Natural killer cell (primary cell): Measurements from ENCODE around the gene APIP. TPM values are rescaled to one million over a fixed set of nuclear protein-coding genes. Genes with fewer than 3 reads are reported as not detected.

Source experiments
- ATAC-seq, 3 donors: fragments of 150-1000 bp in 2 of 3; fragments of 200-7000 bp in 1 of 3; cut with Tn5 transposase; 1 replicate in 1 of 3; 2 replicates in 2 of 3; pipeline ENCODE4 v1.10.0; 2021; ENCODE audit warnings: mild to moderate bottlenecking in 2 of 3, moderate library complexity in 2 of 3
- DNase-seq, 2 donors: peaks; one replicate each; pipeline versions ENCODE4 v3.0.0 to v3.0.0-alpha.2; 2013 to 2021; ENCODE audit warnings: mixed read lengths in 1 of 2
- H3K27ac ChIP-seq: one replicate; pipeline ENCODE4 v1.5.1; 2013; ENCODE audit warnings: mild to moderate bottlenecking, low read length
- H3K27me3 ChIP-seq: one replicate; pipeline ENCODE4 v1.6.1; 2013; ENCODE audit warnings: low read length; ENCODE audit not compliant: control insufficient read depth, insufficient read depth
- H3K36me3 ChIP-seq: one replicate; pipeline ENCODE4 v1.6.1; 2013; ENCODE audit warnings: low read length; ENCODE audit not compliant: control insufficient read depth, insufficient read depth
- H3K4me1 ChIP-seq: one replicate; pipeline ENCODE4 v1.6.1; 2013; ENCODE audit warnings: low read length; ENCODE audit not compliant: control insufficient read depth, insufficient read depth
- H3K4me3 ChIP-seq: one replicate; pipeline ENCODE4 v1.5.1; 2013; ENCODE audit warnings: low read length
- H3K9me3 ChIP-seq: one replicate; pipeline ENCODE4 v1.6.1; 2013; ENCODE audit warnings: low read length; ENCODE audit not compliant: control insufficient read depth, insufficient read depth
- H3K27ac Mint-ChIP-seq, 2 donors: one replicate each; pipeline ENCODE4 v1.8.0; 2022; ENCODE audit warnings: mild to moderate bottlenecking in 2 of 2, mixed read lengths in 2 of 2, moderate library complexity in 1 of 2
- H3K27me3 Mint-ChIP-seq, 2 donors: one replicate each; pipeline ENCODE4 v1.8.0; 2022; ENCODE audit warnings: low read depth in 2 of 2, mixed read lengths in 2 of 2
- H3K36me3 Mint-ChIP-seq: one replicate; pipeline ENCODE4 v1.8.0; 2022; ENCODE audit warnings: mixed read lengths
- H3K4me1 Mint-ChIP-seq, 2 donors: one replicate each; pipeline ENCODE4 v1.8.0; 2022; ENCODE audit warnings: mixed read lengths in 2 of 2
- H3K4me3 Mint-ChIP-seq: one replicate; pipeline ENCODE4 v1.8.0; 2022; ENCODE audit warnings: mild to moderate bottlenecking, moderate library complexity, mixed read lengths
- H3K9me3 Mint-ChIP-seq, 2 donors: one replicate each; pipeline ENCODE4 v1.8.0; 2022; ENCODE audit warnings: mixed read lengths in 2 of 2
- CTCF ChIP-seq: fragments of 200-600 bp; IDR thresholded peaks from one replicate; pipeline ENCODE4 v1.8.0; 2022; ENCODE audit warnings: antibody characterized with exemption
- WGBS: methylation state at CpG from one replicate; pipeline ENCODE4 v1.1.7; 2013; ENCODE audit warnings: missing lambda C conversion rate; ENCODE audit not compliant: insufficient coverage; 5-methylcytosine and 5-hydroxymethylcytosine counted together
- intact Hi-C: fragments of 100-400 bp; cut with micrococcal nuclease; formaldehyde crosslinking; loops from one replicate; pipeline ENCODE4 v1.14.2; 2022
- total RNA-seq, 4 donors: library from RNA; stranded (reverse); fragments of 120-200 nt in 1 of 4; gene quantifications; one replicate each; pipeline versions ENCODE4 v1.2.3 to v1.2.4, GENCODE V29; 2013 to 2022

The APIP gene
- total RNA-seq, 3 donors from 2014 or later (not counting 1 experiment from before 2014, with no cell fraction given) = 6.6 to 9.4 (median 8.1) TPM

DNA sequence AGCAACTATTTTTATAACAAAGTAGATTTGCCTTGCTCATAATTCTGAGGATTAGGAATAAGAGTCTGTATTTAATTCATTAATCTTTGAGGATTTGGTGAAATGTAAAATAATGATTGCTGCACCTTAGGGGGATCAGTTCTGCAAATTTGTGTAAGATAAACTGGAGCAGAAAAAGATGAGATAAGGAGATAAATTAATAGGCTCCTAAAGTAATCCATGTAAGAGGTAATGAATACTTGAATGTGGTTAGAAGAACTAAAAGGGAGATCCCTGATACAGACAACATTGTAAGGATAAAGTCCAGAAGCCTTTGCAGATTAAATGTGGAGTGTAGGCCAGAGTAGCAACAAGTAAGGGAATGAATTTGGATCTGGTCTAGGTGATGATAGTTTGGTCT lies 45.9 kb upstream of the APIP start:
- no peaks in the 10 kb centered on the region for H3K4me1 ChIP-seq
- H3K9me3 ChIP-seq = no peaks in the 10 kb centered on the region
- intact Hi-C loops = no loop called here
- no peak overlapping the region for H3K27ac ChIP-seq
- DNase-seq (no peak), ATAC-seq (no peak)
- H3K27me3 Mint-ChIP-seq = no peaks in the 10 kb centered on the region
- no peak overlapping the region for H3K27ac Mint-ChIP-seq
- no peak overlapping the region for H3K4me3 ChIP-seq
- H3K4me1 Mint-ChIP-seq = no peaks in the 10 kb centered on the region
- H3K9me3 Mint-ChIP-seq = no peaks in the 10 kb centered on the region
- H3K4me3 Mint-ChIP-seq = no peak overlapping the region
- H3K27me3 ChIP-seq = no peaks in the 10 kb centered on the region
- H3K36me3 Mint-ChIP-seq = no peaks in the 10 kb centered on the region
- H3K36me3 ChIP-seq = peaks cover 35% of the 10 kb centered on the region
- TF ChIP-seq CTCF = no peak

DNA sequence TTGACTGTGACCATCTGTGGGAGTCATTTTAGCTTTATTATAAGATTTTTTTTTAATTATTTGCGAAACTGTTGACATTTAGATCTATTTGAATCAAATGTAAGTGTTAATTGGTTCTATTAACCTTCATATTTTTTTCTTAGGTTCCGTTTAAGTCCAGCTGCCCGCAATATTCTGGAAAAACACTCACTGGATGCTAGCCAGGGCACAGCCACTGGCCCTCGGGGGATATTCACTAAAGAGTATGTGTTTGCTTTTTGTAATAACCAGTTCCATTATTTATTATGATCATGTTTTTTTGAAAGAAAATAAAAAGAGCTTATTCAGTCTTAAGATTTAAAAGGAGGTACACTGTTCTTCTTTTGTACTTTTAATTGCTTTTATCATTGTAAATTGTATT lies 44.1 kb upstream of the APIP start:
- no peaks in the 10 kb centered on the region for H3K27me3 ChIP-seq
- no peaks in the 10 kb centered on the region for H3K9me3 ChIP-seq
- no peaks in the 10 kb centered on the region for H3K4me1 ChIP-seq
- DNase-seq = no peak
- H3K27ac ChIP-seq = no peak overlapping the region
- intact Hi-C loops = no loop called here
- H3K9me3 Mint-ChIP-seq = no peaks in the 10 kb centered on the region
- no peak overlapping the region for H3K27ac Mint-ChIP-seq
- TF ChIP-seq CTCF = no peak
- WGBS = no CpG with 5 or more reads among the region's 4 CpGs
- peaks cover 30% of the 10 kb centered on the region for H3K36me3 ChIP-seq
- no peaks in the 10 kb centered on the region for H3K4me1 Mint-ChIP-seq
- H3K36me3 Mint-ChIP-seq = no peaks in the 10 kb centered on the region
- no peak overlapping the region for H3K4me3 ChIP-seq
- H3K27me3 Mint-ChIP-seq = no peaks in the 10 kb centered on the region
- ATAC-seq = no peak
- H3K4me3 Mint-ChIP-seq = no peak overlapping the region

DNA sequence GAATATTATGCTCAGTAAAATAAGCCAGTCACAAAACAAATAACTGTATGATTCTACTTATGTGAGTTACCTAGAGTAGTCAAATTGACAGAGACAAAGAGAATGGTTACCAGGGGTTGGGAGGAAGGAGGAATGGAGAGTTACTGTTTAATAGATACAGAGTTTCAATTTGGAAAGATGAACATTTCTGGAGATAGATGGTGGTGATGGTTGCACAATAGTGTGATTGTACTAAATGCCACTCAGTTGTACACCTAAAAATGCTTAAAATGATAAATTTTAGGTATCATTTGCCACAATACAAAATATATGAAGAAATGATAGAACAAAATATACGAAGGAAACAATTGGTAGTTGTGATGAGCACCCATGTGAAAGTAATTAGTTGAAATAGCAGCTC lies 43.6 kb upstream of the APIP start:
- no peaks in the 10 kb centered on the region for H3K4me1 ChIP-seq
- H3K9me3 ChIP-seq = no peaks in the 10 kb centered on the region
- no peak for TF ChIP-seq CTCF
- no peak overlapping the region for H3K4me3 ChIP-seq
- H3K27ac ChIP-seq = no peak overlapping the region
- no peak overlapping the region for H3K27ac Mint-ChIP-seq
- no peak overlapping the region for H3K4me3 Mint-ChIP-seq
- H3K9me3 Mint-ChIP-seq = no peaks in the 10 kb centered on the region
- no peak for DNase-seq
- no peak for ATAC-seq
- H3K27me3 ChIP-seq = no peaks in the 10 kb centered on the region
- no CpG with 5 or more reads among the region's 1 CpG for WGBS
- H3K36me3 ChIP-seq = peaks cover 30% of the 10 kb centered on the region
- H3K36me3 Mint-ChIP-seq = no peaks in the 10 kb centered on the region
- intact Hi-C loops = no loop called here
- no peaks in the 10 kb centered on the region for H3K27me3 Mint-ChIP-seq
- H3K4me1 Mint-ChIP-seq = peaks cover 0 to 4% of the 10 kb centered on the region in 2 donors

- no peak overlapping the region for H3K4me3 Mint-ChIP-seq
- intact Hi-C loops = no loop called here
- H3K27ac Mint-ChIP-seq = no peak overlapping the region
- ATAC-seq (no peak), DNase-seq (no peak)
- Histone ChIP-seq H3K4me3 (no peak overlapping the region), H3K27ac (no peak overlapping the region), H3K36me3 (peaks cover 22% of the 10 kb centered on the region), H3K9me3 (no peaks in the 10 kb centered on the region), H3K27me3 (no peaks in the 10 kb centered on the region), H3K4me1 (no peaks in the 10 kb centered on the region)
- H3K4me1 Mint-ChIP-seq = peaks cover 0 to 10% of the 10 kb centered on the region in 2 donors
- no peak for TF ChIP-seq CTCF
- WGBS = 100% methylated on average over 1 of the region's 3 CpGs
- H3K36me3 Mint-ChIP-seq = no peaks in the 10 kb centered on the region
- H3K9me3 Mint-ChIP-seq = no peaks in the 10 kb centered on the region
- no peaks in the 10 kb centered on the region for H3K27me3 Mint-ChIP-seq
Measured at GRCh38 chr11:34957606-34958005, 41.4 kb upstream of the APIP start.
